Measurements from ENCODE around the gene PRPH2.
"Not testable (repeated sequence)": the region's sequence is repeated elsewhere in the genome, so short reads cannot be mapped to it uniquely, and the experiment has no call there.

DNA sequence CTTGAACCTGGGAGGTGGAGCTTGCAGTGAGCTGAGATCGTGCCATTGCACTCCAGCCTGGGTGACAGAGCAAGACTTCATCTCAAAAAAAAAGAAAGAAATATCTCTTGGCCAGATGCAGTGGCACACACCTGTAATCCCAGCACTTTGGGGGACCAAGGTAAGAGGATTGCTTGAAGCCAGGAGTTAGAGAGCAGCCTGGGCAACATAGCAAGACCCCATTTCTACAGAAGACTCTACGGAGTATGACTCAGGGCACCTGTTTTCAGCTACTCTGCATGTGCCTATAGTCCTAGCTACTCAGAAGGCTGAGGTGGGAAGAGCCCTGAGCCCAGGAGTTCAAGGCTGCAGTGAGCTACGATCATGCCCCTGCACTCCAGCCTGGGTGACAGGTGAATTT lies 19.6 kb downstream of the PRPH2 start:
- TF ChIP-seq, protein P1, sequence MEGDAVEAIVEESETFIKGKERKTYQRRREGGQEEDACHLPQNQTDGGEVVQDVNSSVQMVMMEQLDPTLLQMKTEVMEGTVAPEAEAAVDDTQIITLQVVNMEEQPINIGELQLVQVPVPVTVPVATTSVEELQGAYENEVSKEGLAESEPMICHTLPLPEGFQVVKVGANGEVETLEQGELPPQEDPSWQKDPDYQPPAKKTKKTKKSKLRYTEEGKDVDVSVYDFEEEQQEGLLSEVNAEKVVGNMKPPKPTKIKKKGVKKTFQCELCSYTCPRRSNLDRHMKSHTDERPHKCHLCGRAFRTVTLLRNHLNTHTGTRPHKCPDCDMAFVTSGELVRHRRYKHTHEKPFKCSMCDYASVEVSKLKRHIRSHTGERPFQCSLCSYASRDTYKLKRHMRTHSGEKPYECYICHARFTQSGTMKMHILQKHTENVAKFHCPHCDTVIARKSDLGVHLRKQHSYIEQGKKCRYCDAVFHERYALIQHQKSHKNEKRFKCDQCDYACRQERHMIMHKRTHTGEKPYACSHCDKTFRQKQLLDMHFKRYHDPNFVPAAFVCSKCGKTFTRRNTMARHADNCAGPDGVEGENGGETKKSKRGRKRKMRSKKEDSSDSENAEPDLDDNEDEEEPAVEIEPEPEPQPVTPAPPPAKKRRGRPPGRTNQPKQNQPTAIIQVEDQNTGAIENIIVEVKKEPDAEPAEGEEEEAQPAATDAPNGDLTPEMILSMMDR (conservative IDR thresholded peaks at IDR 0.05): not testable (repeated sequence)
- not testable (repeated sequence) for TF ChIP-seq ZFX (IDR thresholded peaks at IDR 0.05)
